ENCODE measurements around the gene ZC3H10.

- TF ChIP-seq, protein P1, sequence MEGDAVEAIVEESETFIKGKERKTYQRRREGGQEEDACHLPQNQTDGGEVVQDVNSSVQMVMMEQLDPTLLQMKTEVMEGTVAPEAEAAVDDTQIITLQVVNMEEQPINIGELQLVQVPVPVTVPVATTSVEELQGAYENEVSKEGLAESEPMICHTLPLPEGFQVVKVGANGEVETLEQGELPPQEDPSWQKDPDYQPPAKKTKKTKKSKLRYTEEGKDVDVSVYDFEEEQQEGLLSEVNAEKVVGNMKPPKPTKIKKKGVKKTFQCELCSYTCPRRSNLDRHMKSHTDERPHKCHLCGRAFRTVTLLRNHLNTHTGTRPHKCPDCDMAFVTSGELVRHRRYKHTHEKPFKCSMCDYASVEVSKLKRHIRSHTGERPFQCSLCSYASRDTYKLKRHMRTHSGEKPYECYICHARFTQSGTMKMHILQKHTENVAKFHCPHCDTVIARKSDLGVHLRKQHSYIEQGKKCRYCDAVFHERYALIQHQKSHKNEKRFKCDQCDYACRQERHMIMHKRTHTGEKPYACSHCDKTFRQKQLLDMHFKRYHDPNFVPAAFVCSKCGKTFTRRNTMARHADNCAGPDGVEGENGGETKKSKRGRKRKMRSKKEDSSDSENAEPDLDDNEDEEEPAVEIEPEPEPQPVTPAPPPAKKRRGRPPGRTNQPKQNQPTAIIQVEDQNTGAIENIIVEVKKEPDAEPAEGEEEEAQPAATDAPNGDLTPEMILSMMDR (IDR thresholded peaks at IDR 0.05; ENCODE audit: insufficient read depth, low read depth, low read length): no peak
- TF ChIP-seq EZH2 (IDR thresholded peaks at IDR 0.05; ENCODE audit: insufficient read depth, low read length): no peak
Observed at GRCh38 chr12:56110571-56110970, 7.5 kb upstream of the ZC3H10 start.
